GM18508 (cell line): ENCODE measurements around the gene CTNNBL1.

ENCODE experiments used
- ATAC-seq: cut with Tn5 transposase; IDR thresholded peaks from one replicate; pipeline ENCODE4 v1.9.1; 2021; ENCODE audit warnings: moderate number of reproducible peaks; ENCODE audit not compliant: insufficient read depth, unreplicated experiment

Gene CTNNBL1

GRCh38 chr20:37807471-37808232, 113.8 kb downstream of the CTNNBL1 start:
- ATAC-seq = no peak

GRCh38 chr20:37808233-37809070, 114.6 kb downstream of the CTNNBL1 start:
- no peak for ATAC-seq

GRCh38 chr20:37810027-37810426, 116.2 kb downstream of the CTNNBL1 start:
- ATAC-seq = no peak

GRCh38 chr20:37816003-37816402, 122.2 kb downstream of the CTNNBL1 start:
- no peak for ATAC-seq

GRCh38 chr20:37816726-37817125, 122.9 kb downstream of the CTNNBL1 start:
- no peak for ATAC-seq

GRCh38 chr20:37821696-37822095, 127.9 kb downstream of the CTNNBL1 start:
- ATAC-seq = no peak

GRCh38 chr20:37822141-37822601, 128.3 kb downstream of the CTNNBL1 start:
- no peak for ATAC-seq

- no peak for ATAC-seq
Measured at GRCh38 chr20:37823296-37823980, 129.6 kb downstream of the CTNNBL1 start.

- no peak for ATAC-seq
Measured at GRCh38 chr20:37827605-37828004, 133.8 kb downstream of the CTNNBL1 start.

- no peak for ATAC-seq
Measured at GRCh38 chr20:37828684-37829083, 134.9 kb downstream of the CTNNBL1 start.

GRCh38 chr20:37829128-37829527, 135.3 kb downstream of the CTNNBL1 start:
- no peak for ATAC-seq

GRCh38 chr20:37833221-37833896, 139.5 kb downstream of the CTNNBL1 start:
- ATAC-seq = no peak

GRCh38 chr20:37836926-37837325, 143.1 kb downstream of the CTNNBL1 start:
- ATAC-seq = no peak

GRCh38 chr20:37837924-37838323, 144.1 kb downstream of the CTNNBL1 start:
- no peak for ATAC-seq

- no peak for ATAC-seq
Measured at GRCh38 chr20:37838769-37839431, 145.1 kb downstream of the CTNNBL1 start.

- no peak for ATAC-seq
Measured at GRCh38 chr20:37839432-37839827, 145.6 kb downstream of the CTNNBL1 start.

- no peak for ATAC-seq
Measured at GRCh38 chr20:37839955-37840354, 146.1 kb downstream of the CTNNBL1 start.

GRCh38 chr20:37841389-37841788, 147.6 kb downstream of the CTNNBL1 start:
- no peak for ATAC-seq

- no peak for ATAC-seq
Measured at GRCh38 chr20:37841971-37842370, 148.1 kb downstream of the CTNNBL1 start.

GRCh38 chr20:37845241-37845681, 151.4 kb downstream of the CTNNBL1 start:
- no peak for ATAC-seq
